GM23338 (cell line): Measurements from ENCODE around the gene TNS4. TPM values are rescaled to one million over a fixed set of nuclear protein-coding genes. Genes with fewer than 3 reads are reported as not detected.

Experiments used
- ATAC-seq: fragments of 200-7000 bp; cut with Tn5 transposase; 3 replicates; pipeline ENCODE4 v1.9.1; 2020
- DNase-seq: peaks from one replicate; pipeline ENCODE4 v3.0.0-alpha.2; 2015; ENCODE audit warnings: low spot score
- H2AFZ ChIP-seq: fragments of 200-600 bp; sonication (generic); 2 replicates; pipeline ENCODE4 v1.8.0; 2016; ENCODE audit warnings: antibody characterized with exemption, mild to moderate bottlenecking, moderate library complexity
- H3F3A ChIP-seq: fragments of 200-600 bp; sonication (generic); replicated peaks from 2 replicates; pipeline ENCODE4 v1.8.0; 2017; ENCODE audit warnings: antibody characterized with exemption, mixed run types, low read depth
- H3K27ac ChIP-seq: fragments of 200-600 bp; sonication (generic); 2 replicates; pipeline ENCODE4 v1.6.1; 2016; ENCODE audit warnings: low read depth
- H3K27me3 ChIP-seq: fragments of 200-600 bp; sonication (generic); 2 replicates; pipeline ENCODE4 v1.8.0; 2016; ENCODE audit warnings: mild to moderate bottlenecking, mixed run types, moderate library complexity; ENCODE audit not compliant: insufficient read depth
- H3K36me3 ChIP-seq: fragments of 200-600 bp; sonication (generic); 2 replicates; pipeline ENCODE4 v1.8.0; 2016; ENCODE audit warnings: mild to moderate bottlenecking; ENCODE audit not compliant: insufficient read depth
- H3K4me1 ChIP-seq: fragments of 200-600 bp; sonication (generic); 2 replicates; pipeline ENCODE4 v1.8.0; 2016; ENCODE audit warnings: mild to moderate bottlenecking, moderate library complexity; ENCODE audit not compliant: insufficient read depth
- H3K4me2 ChIP-seq: fragments of 200-600 bp; sonication (generic); 2 replicates; pipeline ENCODE4 v1.7.1; 2017; ENCODE audit warnings: mixed run types
- H3K4me3 ChIP-seq: fragments of 200-600 bp; sonication (generic); 2 replicates; pipeline ENCODE4 v1.6.1; 2016; ENCODE audit warnings: mixed run types
- H3K79me2 ChIP-seq: fragments of 200-600 bp; sonication (generic); replicated peaks from 2 replicates; pipeline ENCODE4 v1.8.0; 2017; ENCODE audit warnings: mild to moderate bottlenecking; ENCODE audit not compliant: insufficient read depth
- H3K9me2 ChIP-seq: fragments of 200-600 bp; sonication (generic); 2 replicates; pipeline ENCODE4 v1.8.0; 2017; ENCODE audit not compliant: insufficient read depth
- H4K20me1 ChIP-seq: fragments of 200-600 bp; sonication (generic); replicated peaks from 2 replicates; pipeline ENCODE4 v1.8.0; 2017; ENCODE audit warnings: mild to moderate bottlenecking; ENCODE audit not compliant: insufficient read depth
- H3K27ac Mint-ChIP-seq: 2 replicates; pipeline ENCODE4 v1.8.0; 2020; ENCODE audit warnings: inconsistent platforms, mild to moderate bottlenecking, moderate library complexity, mixed read lengths
- H3K27me3 Mint-ChIP-seq: 3 replicates; pipeline ENCODE4 v1.8.0; 2022; ENCODE audit warnings: low read depth, mild to moderate bottlenecking, moderate library complexity, mixed read lengths, inconsistent platforms; ENCODE audit not compliant: insufficient read depth, poor library complexity
- H3K36me3 Mint-ChIP-seq: 3 replicates; pipeline ENCODE4 v1.8.0; 2021; ENCODE audit warnings: low read depth, mild to moderate bottlenecking, inconsistent platforms, moderate library complexity, mixed read lengths
- H3K4me1 Mint-ChIP-seq: 3 replicates; pipeline ENCODE4 v1.8.0; 2020; ENCODE audit warnings: mild to moderate bottlenecking, inconsistent platforms, mixed read lengths
- H3K4me3 Mint-ChIP-seq: 3 replicates; pipeline ENCODE4 v1.8.0; 2021; ENCODE audit warnings: moderate library complexity, mild to moderate bottlenecking, inconsistent platforms, mixed read lengths
- H3K9me3 Mint-ChIP-seq: 3 replicates; pipeline ENCODE4 v1.8.0; 2020; ENCODE audit warnings: moderate library complexity, mild to moderate bottlenecking, inconsistent platforms, mixed read lengths
- CTCF ChIP-seq, 2 experiments: fragments of 200-600 bp in 1 of 2; sonication (generic) in 1 of 2; conservative IDR thresholded peaks; 2 replicates each; pipeline versions ENCODE4 v1.5.1 to v1.6.1; 2016 to 2017; ENCODE audit warnings: antibody characterized with exemption in 2 of 2, low read depth in 2 of 2, mild to moderate bottlenecking in 2 of 2, moderate library complexity in 1 of 2
- ETS1 ChIP-seq: IDR thresholded peaks from 2 replicates; pipeline ENCODE4 v1.6.1; 2016; ENCODE audit warnings: antibody characterized with exemption
- EZH2 ChIP-seq: fragments of 200-600 bp; sonication (generic); IDR thresholded peaks from one replicate; pipeline ENCODE4 v1.8.0; 2017; ENCODE audit warnings: antibody characterized with exemption, mild to moderate bottlenecking, low read depth; ENCODE audit not compliant: unreplicated experiment
- EZH2phosphoT487 ChIP-seq: fragments of 200-600 bp; sonication (generic); IDR thresholded peaks from one replicate; pipeline ENCODE4 v1.8.1; 2018; ENCODE audit warnings: antibody characterized with exemption; ENCODE audit not compliant: unreplicated experiment
- JUNB ChIP-seq: IDR thresholded peaks from one replicate; pipeline ENCODE4 v1.6.1; 2016; ENCODE audit warnings: antibody characterized with exemption; ENCODE audit not compliant: unreplicated experiment
- REST ChIP-seq: IDR thresholded peaks from one replicate; pipeline ENCODE4 v1.6.1; 2018; ENCODE audit warnings: antibody characterized with exemption; ENCODE audit not compliant: unreplicated experiment
- ZNF114 ChIP-seq: fragments of 250-450 bp; sonication (Bioruptor Pico); IDR thresholded peaks from 2 replicates; pipeline ENCODE4 v1.5.0; 2020; ENCODE audit warnings: mild to moderate bottlenecking, moderate library complexity
- ZNF331 ChIP-seq: fragments of 250-450 bp; sonication (Bioruptor Pico); IDR thresholded peaks from 2 replicates; pipeline ENCODE4 v1.5.0; 2020; ENCODE audit warnings: low read depth, mild to moderate bottlenecking, moderate library complexity
- ZNF462 ChIP-seq: fragments of 250-450 bp; sonication (Bioruptor Pico); IDR thresholded peaks from 2 replicates; pipeline ENCODE4 v1.5.0; 2020; ENCODE audit warnings: mild to moderate bottlenecking, moderate library complexity
- polyA plus RNA-seq: library from polyadenylated mRNA; unstranded; fragments of >200 nt; fragmentation: Nextera tagmentation; extraction: Ambion mirVana; gene quantifications from 2 replicates; pipeline ENCODE4 v1.2.1, GENCODE V29; 2016
- total RNA-seq: library from RNA; depleted of rRNA; stranded (reverse); fragments of >200 nt; shearing (Covaris generic); gene quantifications from 2 replicates; pipeline ENCODE4 v1.2.3, GENCODE V29; 2014

TNS4 gene
- total and polyA plus RNA-seq, 2 experiments from 2014 or later: 0.31 to 4.9 TPM

GRCh38 chr17:40456396-40456951, 44.9 kb downstream of the TNS4 start:
- no peak overlapping the region for H3K27ac ChIP-seq
- H3K36me3 ChIP-seq: peaks cover 7% of the 10 kb centered on the region; the same call in 1 of the 2 replicates
- no peaks in the 10 kb centered on the region for H3K27me3 ChIP-seq
- H3K4me2 ChIP-seq: no peak overlapping the region
- H3K9me3 Mint-ChIP-seq: no peaks in the 10 kb centered on the region
- H3F3A ChIP-seq: no peaks in the 10 kb centered on the region
- peaks cover 4% of the 10 kb centered on the region for H3K79me2 ChIP-seq
- no peak overlapping the region for H3K4me3 ChIP-seq
- no peak overlapping the region for H3K27ac Mint-ChIP-seq
- H3K4me3 Mint-ChIP-seq: no peak overlapping the region
- DNase-seq (no peak), ATAC-seq (no peak)
- H3K4me1 ChIP-seq: peaks cover 13% of the 10 kb centered on the region
- TF ChIP-seq JUNB: no peak
- no peak for TF ChIP-seq EZH2
- no peak overlapping the region for H2AFZ ChIP-seq
- peaks cover 29% of the 10 kb centered on the region for H3K4me1 Mint-ChIP-seq
- peaks cover 53% of the 10 kb centered on the region for H3K36me3 Mint-ChIP-seq
- H3K27me3 Mint-ChIP-seq: peaks cover 15% of the 10 kb centered on the region
- no peaks in the 10 kb centered on the region for H3K9me2 ChIP-seq
- H4K20me1 ChIP-seq: no peaks in the 10 kb centered on the region

- H3K9me2 ChIP-seq: no peaks in the 10 kb centered on the region
- Mint-ChIP-seq H3K4me3 (no peak overlapping the region), H3K9me3 (no peaks in the 10 kb centered on the region), H3K27me3 (peaks cover 20% of the 10 kb centered on the region), H3K27ac (no peak overlapping the region), H3K4me1 (peaks cover 24% of the 10 kb centered on the region), H3K36me3 (peaks cover 53% of the 10 kb centered on the region)
- peaks cover 11% of the 10 kb centered on the region for H3K4me1 ChIP-seq
- H2AFZ ChIP-seq: no peak overlapping the region
- H3K36me3 ChIP-seq: peaks cover 7% of the 10 kb centered on the region; the same call in 1 of the 2 replicates
- ATAC-seq (no peak), DNase-seq (no peak)
- H3K4me2 ChIP-seq: no peak overlapping the region
- peaks cover 23% of the 10 kb centered on the region for H3K79me2 ChIP-seq
- no peak overlapping the region for H3K4me3 ChIP-seq
- H3K27me3 ChIP-seq: no peaks in the 10 kb centered on the region
- no peaks in the 10 kb centered on the region for H4K20me1 ChIP-seq
- H3K27ac ChIP-seq: no peak overlapping the region
- no peaks in the 10 kb centered on the region for H3F3A ChIP-seq
- TF ChIP-seq ZNF462 (no peak), EZH2phosphoT487 (no peak), REST (no peak), CTCF (conservative IDR thresholded peaks at IDR 0.05; ENCODE audit: low read depth in 2 of 2) (no peak), ZNF114 (CRISPR knock-in tag) (no peak), ETS1 (no peak), ZNF331 (no peak)
Measured at GRCh38 chr17:40454613-40454995, 46.8 kb downstream of the TNS4 start.
